Activated CD8-positive, alpha-beta memory T cell treated with anti-CD3 and anti-CD28 coated beads for 1 hour (primary cell): ENCODE data around the gene AKAP12.

Experiments
- DNase-seq, 2 donors: peaks; one replicate each; pipeline ENCODE4 v3.0.0-alpha.2; 2020; ENCODE audit warnings: low read depth in 1 of 2; ENCODE audit errors: extremely low read depth in 1 of 2

AKAP12 gene

GRCh38 chr6:151279891-151280290 is 40.1 kb downstream of the AKAP12 start:
- DNase-seq: no peak

GRCh38 chr6:151280859-151281258 is 41.1 kb downstream of the AKAP12 start:
- no peak for DNase-seq

- no peak for DNase-seq
Measured at GRCh38 chr6:151284012-151284411, 44.2 kb downstream of the AKAP12 start.

GRCh38 chr6:151284548-151285017 is 44.8 kb downstream of the AKAP12 start:
- DNase-seq: no peak

GRCh38 chr6:151285122-151285521 is 45.4 kb downstream of the AKAP12 start:
- DNase-seq: no peak

GRCh38 chr6:151286214-151286613 is 46.4 kb downstream of the AKAP12 start:
- DNase-seq: no peak

- DNase-seq: no peak
Measured at GRCh38 chr6:151288712-151289398, 49.1 kb downstream of the AKAP12 start.

- no peak for DNase-seq
Measured at GRCh38 chr6:151289399-151290007, 49.7 kb downstream of the AKAP12 start.

GRCh38 chr6:151290877-151291721 is 51.3 kb downstream of the AKAP12 start:
- no peak for DNase-seq

GRCh38 chr6:151291722-151292059 is 51.9 kb downstream of the AKAP12 start:
- DNase-seq: no peak

- DNase-seq: no peak
Measured at GRCh38 chr6:151292974-151293687, 53.4 kb downstream of the AKAP12 start.

- no peak for DNase-seq
Measured at GRCh38 chr6:151293688-151294016, 53.9 kb downstream of the AKAP12 start.

- DNase-seq: no peak
Measured at GRCh38 chr6:151294561-151295101, 54.9 kb downstream of the AKAP12 start.

- no peak for DNase-seq
Measured at GRCh38 chr6:151297886-151298285, 58.1 kb downstream of the AKAP12 start.

GRCh38 chr6:151299011-151299410 is 59.2 kb downstream of the AKAP12 start:
- DNase-seq: no peak

- no peak for DNase-seq
Measured at GRCh38 chr6:151300267-151300991, 60.7 kb downstream of the AKAP12 start.

- no peak for DNase-seq
Measured at GRCh38 chr6:151301547-151301946, 61.8 kb downstream of the AKAP12 start.

- no peak for DNase-seq
Measured at GRCh38 chr6:151303231-151303630, 63.5 kb downstream of the AKAP12 start.

GRCh38 chr6:151306269-151306783 is 66.6 kb downstream of the AKAP12 start:
- no peak for DNase-seq

GRCh38 chr6:151307501-151307900 is 67.7 kb downstream of the AKAP12 start:
- DNase-seq: no peak
